ENCODE results near the gene PLCB1. TPM values are rescaled to one million over a fixed set of nuclear protein-coding genes. Genes with fewer than 3 reads are reported as not detected.

PLCB1 gene
- total and polyA plus RNA-seq, 2 donors, result 16.8 to 147 TPM

DNA sequence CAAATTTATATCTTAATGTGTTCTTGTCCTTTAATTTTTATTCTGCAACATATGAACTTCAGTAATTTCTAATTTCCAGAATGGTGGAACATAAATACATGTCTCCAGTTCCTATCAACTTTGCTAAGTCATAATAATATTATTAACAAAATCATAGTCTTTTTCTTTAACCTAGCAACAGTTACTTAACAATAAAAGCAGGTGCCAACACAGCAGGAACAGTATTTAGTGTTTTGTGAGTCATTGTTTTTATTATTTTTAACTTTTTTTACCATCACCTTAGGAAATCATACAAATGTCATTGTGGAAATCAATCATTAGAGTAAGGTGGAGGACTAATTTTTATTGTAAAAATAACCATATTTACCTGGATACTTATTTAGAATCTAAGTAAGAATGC, 133.5 kb downstream of the PLCB1 start:
- no peak overlapping the region for H3K4me3 ChIP-seq (ENCODE audit: low read depth, low read length)
- no peak for DNase-seq (ENCODE audit: extremely low spot score)
- no peaks in the 10 kb centered on the region for H3K36me3 ChIP-seq (ENCODE audit: insufficient read depth)
- H3K27ac ChIP-seq (ENCODE audit: low read depth), result no peak overlapping the region
- H3K4me1 ChIP-seq (ENCODE audit: insufficient read depth), result no peaks in the 10 kb centered on the region

DNA sequence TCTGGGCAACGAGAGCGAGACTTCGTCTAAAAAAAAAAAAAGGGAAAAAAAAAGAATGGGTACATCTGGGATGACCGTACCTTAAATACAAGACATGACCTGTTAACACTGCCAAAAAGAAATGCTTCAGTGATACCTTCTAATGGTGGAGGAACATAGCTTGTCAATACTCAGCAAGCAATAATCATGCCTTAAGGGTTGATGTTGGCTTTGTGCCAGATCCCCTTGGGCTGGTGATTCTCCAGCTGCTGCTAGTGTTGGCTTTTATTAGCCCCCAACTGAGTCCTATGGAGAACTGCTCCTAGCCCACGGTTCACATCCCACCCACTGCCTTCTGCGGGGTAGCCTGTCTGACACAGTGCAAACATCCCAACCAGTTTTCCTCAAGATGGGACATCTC, 134.9 kb downstream of the PLCB1 start:
- Histone ChIP-seq H3K27ac (ENCODE audit: low read depth) (no peak overlapping the region), H3K36me3 (ENCODE audit: insufficient read depth) (no peaks in the 10 kb centered on the region), H3K4me1 (ENCODE audit: insufficient read depth) (no peaks in the 10 kb centered on the region), H3K4me3 (ENCODE audit: low read depth, low read length) (no peak overlapping the region)
- no peak for DNase-seq (ENCODE audit: extremely low spot score)
- over 99% methylated on average over 6 of the region's 6 CpGs for WGBS

DNA sequence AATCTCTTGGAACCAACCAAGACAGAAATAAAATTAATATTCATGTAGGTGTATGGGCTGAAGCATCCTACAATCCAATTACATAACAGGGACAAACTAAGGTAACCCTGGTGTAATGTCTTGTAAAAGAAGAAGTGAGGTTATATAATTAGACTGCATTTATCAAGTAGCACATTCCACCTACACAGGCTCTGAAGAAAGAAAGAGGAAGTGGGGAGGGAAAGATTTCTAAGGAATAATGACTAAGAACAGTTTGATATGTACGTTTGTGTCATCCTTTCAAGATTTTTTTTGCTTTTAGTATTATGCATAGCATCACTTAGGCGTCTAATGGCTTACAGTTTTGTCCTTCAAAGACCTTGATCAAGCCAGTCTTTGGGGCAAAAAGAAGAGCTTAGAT, 139.7 kb downstream of the PLCB1 start:
- no peak overlapping the region for H3K4me3 ChIP-seq (ENCODE audit: low read depth, low read length)
- WGBS, result 85% methylated on average over 2 of the region's 2 CpGs
- H3K27ac ChIP-seq (ENCODE audit: low read depth), result no peak overlapping the region
- no peaks in the 10 kb centered on the region for H3K4me1 ChIP-seq (ENCODE audit: insufficient read depth)
- DNase-seq (ENCODE audit: extremely low spot score), result no peak
- H3K36me3 ChIP-seq (ENCODE audit: insufficient read depth), result no peaks in the 10 kb centered on the region

DNA sequence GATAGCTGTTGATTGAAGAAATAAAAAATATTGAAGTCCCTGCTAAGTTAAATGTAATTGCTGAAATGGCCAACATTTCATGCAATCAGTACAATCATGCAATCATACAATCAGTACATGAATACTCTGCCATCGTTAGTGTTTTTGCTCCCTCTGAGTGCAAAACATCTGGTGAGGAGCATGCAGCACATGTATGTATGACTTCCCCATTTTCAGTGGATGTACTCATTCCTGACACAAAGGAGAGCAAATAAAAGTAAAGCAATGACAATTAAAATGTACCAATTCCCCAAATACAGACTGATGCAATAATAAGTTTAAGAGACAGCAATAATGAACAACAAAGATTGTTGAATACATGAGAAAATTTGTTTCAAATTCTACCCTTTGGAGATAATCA, 140.7 kb downstream of the PLCB1 start:
- Histone ChIP-seq H3K4me1 (ENCODE audit: insufficient read depth) (no peaks in the 10 kb centered on the region), H3K27ac (ENCODE audit: low read depth) (no peak overlapping the region), H3K4me3 (ENCODE audit: low read depth, low read length) (no peak overlapping the region), H3K36me3 (ENCODE audit: insufficient read depth) (no peaks in the 10 kb centered on the region)
- 70% methylated on average over 1 of the region's 1 CpG for WGBS
- no peak for DNase-seq (ENCODE audit: extremely low spot score)

DNA sequence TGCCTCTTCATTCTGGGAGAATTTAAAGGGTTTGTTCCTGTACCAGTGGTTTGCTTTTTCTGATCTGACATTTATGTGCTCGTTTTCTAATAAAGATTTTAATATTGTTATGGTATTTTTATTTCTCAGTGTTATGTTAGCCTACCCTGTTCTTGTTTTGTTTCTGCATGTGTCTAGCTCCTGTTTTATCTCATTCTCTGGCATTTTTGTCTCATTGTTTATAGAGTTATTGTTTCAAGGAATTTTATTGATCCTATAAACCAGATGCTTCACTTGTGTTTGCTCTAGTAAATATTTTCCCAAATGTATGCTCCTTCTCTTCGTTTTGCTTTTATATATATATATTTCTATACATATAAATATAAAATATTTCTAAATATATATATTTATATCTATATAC, 152.8 kb downstream of the PLCB1 start:
- H3K36me3 ChIP-seq (ENCODE audit: insufficient read depth), result no peaks in the 10 kb centered on the region
- H3K27ac ChIP-seq (ENCODE audit: low read depth), result no peak overlapping the region
- H3K4me3 ChIP-seq (ENCODE audit: low read depth, low read length), result no peak overlapping the region
- peaks cover 2% of the 10 kb centered on the region for H3K4me1 ChIP-seq (ENCODE audit: insufficient read depth)
- no peak for DNase-seq (ENCODE audit: extremely low spot score)
- WGBS, result 31% methylated on average over 2 of the region's 2 CpGs

DNA sequence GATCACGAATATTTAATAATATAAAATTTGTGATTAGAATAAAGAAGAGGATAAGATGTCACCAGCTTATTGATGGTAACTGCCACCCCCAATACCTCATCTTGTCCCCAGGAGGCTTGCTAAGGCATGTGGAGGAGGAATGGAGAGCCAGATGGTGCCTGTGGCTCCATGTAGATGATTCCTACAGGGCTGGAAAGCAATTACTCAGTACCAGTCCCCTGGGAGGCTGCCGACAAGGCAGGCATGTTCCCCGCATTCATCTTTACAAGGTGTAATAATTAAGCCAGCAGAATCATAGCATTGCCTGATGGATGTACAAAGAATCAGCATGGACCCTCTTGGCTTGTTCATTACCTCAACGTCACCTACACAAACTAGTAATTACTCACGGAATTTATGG, 155.3 kb downstream of the PLCB1 start:
- Histone ChIP-seq H3K4me3 (ENCODE audit: low read depth, low read length) (no peak overlapping the region), H3K4me1 (ENCODE audit: insufficient read depth) (peaks cover 2% of the 10 kb centered on the region), H3K27ac (ENCODE audit: low read depth) (no peak overlapping the region), H3K36me3 (ENCODE audit: insufficient read depth) (no peaks in the 10 kb centered on the region)
- DNase-seq (ENCODE audit: extremely low spot score), result no peak
- WGBS, result 84% methylated on average over 5 of the region's 5 CpGs

DNA sequence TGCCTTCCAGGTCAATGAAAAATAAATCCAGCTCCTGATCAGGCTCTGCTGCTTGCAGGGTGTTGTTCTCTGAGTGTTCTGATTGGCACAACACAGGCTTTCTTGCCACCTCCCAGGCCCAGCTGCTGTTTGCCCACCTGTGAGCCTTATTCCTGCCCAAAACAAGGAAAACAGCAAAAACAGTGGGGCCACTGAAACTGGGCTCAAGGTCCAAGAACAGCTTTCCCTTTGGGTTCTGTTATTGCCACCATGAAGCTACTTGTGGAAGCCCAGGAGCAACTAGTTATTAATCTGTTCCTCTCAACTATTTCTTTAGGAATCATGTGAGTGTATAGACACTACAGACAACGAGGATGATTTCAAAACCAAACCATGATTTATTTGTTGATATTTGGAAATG, 159.1 kb downstream of the PLCB1 start:
- no peak overlapping the region for H3K4me3 ChIP-seq (ENCODE audit: low read depth, low read length)
- H3K27ac ChIP-seq (ENCODE audit: low read depth), result no peak overlapping the region
- no peaks in the 10 kb centered on the region for H3K36me3 ChIP-seq (ENCODE audit: insufficient read depth)
- peaks cover 2% of the 10 kb centered on the region for H3K4me1 ChIP-seq (ENCODE audit: insufficient read depth)
- WGBS, result 95% methylated on average over 1 of the region's 1 CpG
- no peak for DNase-seq (ENCODE audit: extremely low spot score)

DNA sequence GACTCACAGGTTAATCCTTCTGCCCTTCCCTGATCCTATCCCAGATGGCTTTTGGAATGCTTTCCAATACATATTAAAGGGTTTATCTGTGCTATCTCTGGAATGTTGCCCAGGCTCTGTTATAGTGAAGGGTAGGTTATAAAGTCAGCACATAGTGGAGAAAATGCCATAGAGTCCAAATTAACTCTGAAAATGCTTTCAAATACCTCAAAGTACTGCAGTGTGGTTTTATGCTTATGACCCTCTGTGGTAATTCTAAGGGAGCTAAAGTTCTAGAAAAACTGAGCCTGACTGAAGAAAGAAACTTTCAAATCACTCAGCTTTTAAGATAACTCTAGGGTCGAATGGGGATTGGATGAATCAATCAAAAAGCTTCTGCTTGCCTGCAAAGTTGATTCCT, 159.8 kb downstream of the PLCB1 start:
- no peaks in the 10 kb centered on the region for H3K36me3 ChIP-seq (ENCODE audit: insufficient read depth)
- no peak overlapping the region for H3K27ac ChIP-seq (ENCODE audit: low read depth)
- 61% methylated on average over 1 of the region's 1 CpG for WGBS
- no peak overlapping the region for H3K4me3 ChIP-seq (ENCODE audit: low read depth, low read length)
- peaks cover 2% of the 10 kb centered on the region for H3K4me1 ChIP-seq (ENCODE audit: insufficient read depth)
- no peak for DNase-seq (ENCODE audit: extremely low spot score)

DNA sequence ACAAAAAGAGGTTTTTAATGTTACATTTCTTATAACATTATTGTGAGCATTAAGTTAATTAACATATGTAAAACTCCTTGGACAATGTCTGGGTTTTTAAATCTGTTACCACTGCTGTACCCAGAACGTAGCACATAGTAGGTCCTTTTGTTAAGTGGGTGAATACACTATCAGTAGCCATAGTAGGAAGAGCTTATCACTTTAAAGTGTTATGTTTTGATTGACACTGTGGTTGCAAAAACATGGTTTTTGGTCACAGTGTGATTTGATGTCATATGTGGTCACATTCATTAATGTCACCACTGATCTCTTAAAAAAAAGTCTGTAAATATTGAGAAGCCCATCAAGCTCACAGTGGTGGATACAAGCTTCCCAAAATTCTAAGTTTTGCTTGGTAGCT, 160.7 kb downstream of the PLCB1 start:
- H3K4me3 ChIP-seq (ENCODE audit: low read depth, low read length), result no peak overlapping the region
- DNase-seq (ENCODE audit: extremely low spot score), result no peak
- no peaks in the 10 kb centered on the region for H3K36me3 ChIP-seq (ENCODE audit: insufficient read depth)
- H3K4me1 ChIP-seq (ENCODE audit: insufficient read depth), result no peaks in the 10 kb centered on the region
- H3K27ac ChIP-seq (ENCODE audit: low read depth), result no peak overlapping the region
- 89% methylated on average over 1 of the region's 1 CpG for WGBS

DNA sequence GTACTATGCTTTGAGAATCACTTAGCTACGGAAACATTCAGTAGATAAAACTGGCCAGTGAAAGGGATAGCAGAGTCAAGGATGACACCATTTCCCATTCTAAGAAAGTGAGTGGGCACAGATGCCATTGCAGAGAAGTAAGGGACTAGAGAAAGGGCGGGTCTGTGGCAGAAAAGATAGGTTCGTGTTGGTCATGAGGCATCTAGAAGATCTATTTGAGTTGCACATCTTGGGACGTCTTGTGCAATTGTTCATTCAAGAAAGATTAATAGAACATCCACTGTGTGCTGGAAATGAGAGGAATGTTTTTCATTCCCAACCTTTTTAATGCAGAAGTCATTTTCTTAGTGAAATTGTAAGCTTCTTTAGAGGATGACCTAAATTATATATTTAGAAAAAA, 161.7 kb downstream of the PLCB1 start:
- 91% methylated on average over 4 of the region's 4 CpGs for WGBS
- no peak overlapping the region for H3K27ac ChIP-seq (ENCODE audit: low read depth)

DNA sequence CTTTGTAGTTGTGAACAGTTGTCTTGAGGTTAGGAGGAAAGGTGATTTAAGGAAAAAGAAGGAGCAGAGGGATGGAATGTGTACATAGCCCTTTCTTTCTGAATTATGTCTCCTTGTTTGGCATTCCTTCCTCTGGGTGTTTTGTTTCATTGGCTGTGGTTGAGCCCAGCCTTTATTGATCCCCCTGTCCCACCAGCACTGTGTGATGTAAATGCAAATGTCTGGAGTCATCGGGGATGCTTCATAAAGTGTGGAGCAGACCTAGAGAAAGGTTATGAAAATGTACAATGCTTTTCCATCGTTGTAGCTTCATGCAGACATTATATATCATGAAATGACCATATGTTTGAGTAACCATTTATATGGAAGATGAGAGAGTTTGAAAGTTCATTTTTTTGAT, 164.5 kb downstream of the PLCB1 start:
- Histone ChIP-seq H3K36me3 (ENCODE audit: insufficient read depth) (no peaks in the 10 kb centered on the region), H3K4me1 (ENCODE audit: insufficient read depth) (no peaks in the 10 kb centered on the region), H3K27ac (ENCODE audit: low read depth) (no peak overlapping the region), H3K4me3 (ENCODE audit: low read depth, low read length) (no peak overlapping the region)
- WGBS, result 63% methylated on average over 2 of the region's 2 CpGs
- no peak for DNase-seq (ENCODE audit: extremely low spot score)

More for the DNA sequence above, 161.7 kb downstream of the PLCB1 start:
- Histone ChIP-seq H3K4me3 (ENCODE audit: low read depth, low read length) (no peak overlapping the region), H3K4me1 (ENCODE audit: insufficient read depth) (no peaks in the 10 kb centered on the region), H3K36me3 (ENCODE audit: insufficient read depth) (no peaks in the 10 kb centered on the region)
- no peak for DNase-seq (ENCODE audit: extremely low spot score)

DNA sequence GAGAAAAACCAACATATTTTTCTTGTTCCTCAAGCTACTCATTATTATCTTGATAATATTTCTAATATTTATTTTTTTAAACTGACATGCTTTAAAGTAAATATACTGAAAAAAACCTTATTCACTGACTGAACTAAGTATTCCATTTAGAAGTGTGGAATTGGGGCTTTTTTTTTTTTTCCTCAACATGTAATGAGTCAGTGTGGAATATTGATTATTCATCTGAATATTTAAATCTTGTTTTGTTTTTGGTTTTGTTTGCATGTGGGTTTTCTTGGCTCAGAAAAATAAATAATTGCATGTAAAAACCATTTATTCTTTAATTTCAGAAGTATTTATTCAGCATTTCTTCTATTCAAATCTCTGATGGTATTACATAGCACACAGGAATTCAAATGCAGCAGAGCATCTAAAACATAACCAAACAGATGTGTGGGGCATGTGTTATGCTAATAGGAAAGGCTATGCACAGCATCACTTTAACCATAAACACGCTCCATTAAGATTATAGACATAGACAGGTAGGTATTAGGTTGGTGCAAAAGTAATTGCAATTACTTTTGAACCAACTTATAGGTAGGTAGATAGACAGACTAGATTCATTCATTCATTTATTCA, 166.5 kb downstream of the PLCB1 start:
- DNase-seq (ENCODE audit: extremely low spot score), result no peak
- no peaks in the 10 kb centered on the region for H3K36me3 ChIP-seq (ENCODE audit: insufficient read depth)
- H3K4me3 ChIP-seq (ENCODE audit: low read depth, low read length), result no peak overlapping the region
- no peaks in the 10 kb centered on the region for H3K4me1 ChIP-seq (ENCODE audit: insufficient read depth)
- 99% methylated on average over 1 of the region's 1 CpG for WGBS
- no peak overlapping the region for H3K27ac ChIP-seq (ENCODE audit: low read depth)

DNA sequence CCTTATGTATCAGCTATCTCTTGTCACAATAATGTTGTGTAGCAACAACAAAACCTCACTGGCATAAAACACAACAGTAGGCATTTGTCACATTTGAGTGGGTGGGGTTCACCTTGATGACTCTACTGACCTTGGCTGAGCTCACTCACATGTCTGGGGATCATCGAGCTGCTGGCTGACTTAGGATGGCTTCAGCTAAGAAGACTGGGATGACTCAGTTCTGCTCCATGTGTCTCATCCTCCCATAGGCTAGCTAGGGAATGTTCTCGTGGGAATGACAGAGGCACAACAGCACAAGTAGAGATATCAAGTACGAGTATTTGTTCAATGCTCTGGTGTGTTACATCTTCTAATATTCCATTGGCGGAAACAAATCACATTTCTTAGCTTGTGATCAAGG, 167.9 kb downstream of the PLCB1 start:
- Histone ChIP-seq H3K4me3 (ENCODE audit: low read depth, low read length) (no peak overlapping the region), H3K36me3 (ENCODE audit: insufficient read depth) (no peaks in the 10 kb centered on the region), H3K27ac (ENCODE audit: low read depth) (no peak overlapping the region), H3K4me1 (ENCODE audit: insufficient read depth) (peaks cover 3% of the 10 kb centered on the region)
- no peak for DNase-seq (ENCODE audit: extremely low spot score)
- WGBS, result 94% methylated on average over 4 of the region's 4 CpGs

DNA sequence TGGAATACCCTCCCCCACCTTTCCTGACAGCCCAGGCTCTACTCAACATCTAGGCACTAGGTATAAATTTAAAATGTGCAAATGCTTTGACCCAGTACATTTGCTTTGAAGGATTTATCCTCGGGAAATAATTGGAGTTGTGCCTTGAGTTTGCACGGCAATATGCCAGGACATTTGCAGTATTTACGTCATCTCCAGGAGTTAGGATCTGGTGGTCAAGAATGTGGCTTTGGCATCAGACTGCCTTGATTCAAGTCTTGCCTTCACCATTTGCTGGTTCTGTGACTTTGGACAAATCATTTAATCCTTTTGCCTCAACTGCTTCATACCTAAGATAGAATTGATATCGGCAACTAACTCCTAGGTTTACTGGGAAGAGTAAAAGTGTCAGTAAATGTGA, 169.6 kb downstream of the PLCB1 start:
- Histone ChIP-seq H3K4me3 (ENCODE audit: low read depth, low read length) (no peak overlapping the region), H3K4me1 (ENCODE audit: insufficient read depth) (peaks cover 3% of the 10 kb centered on the region), H3K36me3 (ENCODE audit: insufficient read depth) (no peaks in the 10 kb centered on the region), H3K27ac (ENCODE audit: low read depth) (no peak overlapping the region)
- 54% methylated on average over 4 of the region's 4 CpGs for WGBS
- no peak for DNase-seq (ENCODE audit: extremely low spot score)

DNA sequence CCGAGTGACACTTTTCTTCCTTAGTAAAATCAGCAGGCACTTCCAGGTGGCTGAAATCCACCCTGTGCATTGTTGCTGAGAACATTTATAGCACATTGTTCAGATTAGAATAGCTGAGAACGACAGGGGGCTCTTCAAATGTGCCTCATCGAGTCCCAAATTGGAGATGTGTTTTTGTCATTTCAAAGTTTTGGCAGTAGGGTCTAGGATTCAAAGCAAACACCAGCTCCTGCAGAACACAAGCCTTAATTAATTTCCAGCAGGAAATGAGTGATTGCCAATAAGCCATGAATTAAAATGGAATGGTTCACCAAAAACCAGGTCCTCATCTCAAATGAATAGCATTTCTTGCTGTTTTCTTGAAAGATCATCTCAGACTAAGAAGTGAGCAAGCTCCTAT, 171.6 kb downstream of the PLCB1 start:
- no peaks in the 10 kb centered on the region for H3K36me3 ChIP-seq (ENCODE audit: insufficient read depth)
- WGBS, result 47% methylated on average over 3 of the region's 3 CpGs
- no peak for DNase-seq (ENCODE audit: extremely low spot score)
- H3K4me1 ChIP-seq (ENCODE audit: insufficient read depth), result peaks cover 3% of the 10 kb centered on the region
- H3K27ac ChIP-seq (ENCODE audit: low read depth), result no peak overlapping the region
- no peak overlapping the region for H3K4me3 ChIP-seq (ENCODE audit: low read depth, low read length)
